PC-3 (cell line): ENCODE measurements around the gene ZNF564. TPM values are rescaled to one million over a fixed set of nuclear protein-coding genes. Genes with fewer than 3 reads are reported as not detected.
A peak's percentile ranks its signal among the peaks of the same experiment; 100 is the strongest.

Source experiments
- ATAC-seq: fragments of 200-7000 bp; cut with Tn5 transposase; 2 replicates; pipeline ENCODE4 v1.9.1; 2020; ENCODE audit warnings: mild to moderate bottlenecking, moderate library complexity
- BruUV-seq: library from RNA; stranded (reverse); fragments of 400-500 nt; replicated peaks from 2 replicates; lab custom pipeline; 2021; lab: Mats Ljungman, UMichigan
- CTCF ChIA-PET: fragments of 300-600 bp; sonication (Branson Sonifier 250); formaldehyde crosslinking; loops from one replicate; lab custom pipeline; 2022; ENCODE audit warnings: antibody characterized with exemption; lab: Charles Lee
- POLR2A ChIA-PET: fragments of 300-600 bp; sonication (Branson Sonifier 250); formaldehyde crosslinking; loops from one replicate; lab custom pipeline; 2022; ENCODE audit warnings: antibody characterized with exemption; ENCODE audit not compliant: unreplicated experiment; lab: Charles Lee
- DNase-seq: peaks from one replicate; pipeline ENCODE4 v3.0.0-alpha.2; 2015
- H2AFZ ChIP-seq: fragments of 300-600 bp; sonication (generic); 2 replicates; pipeline ENCODE4 v1.6.0; 2016; ENCODE audit warnings: antibody characterized with exemption, low read length
- H3F3A ChIP-seq: fragments of 300-600 bp; sonication (generic); one replicate; pipeline ENCODE4 v1.6.0; 2017; ENCODE audit warnings: antibody characterized with exemption, low read length, control low read depth, mild to moderate bottlenecking; ENCODE audit not compliant: unreplicated experiment
- H3K27ac ChIP-seq: fragments of 300-600 bp; sonication (generic); 2 replicates; pipeline ENCODE4 v1.5.1; 2016; ENCODE audit warnings: mild to moderate bottlenecking, low read length
- H3K27me3 ChIP-seq: fragments of 300-600 bp; sonication (generic); 2 replicates; pipeline ENCODE4 v1.6.1; 2016; ENCODE audit warnings: low read length, mixed read lengths
- H3K36me3 ChIP-seq: fragments of 300-600 bp; sonication (generic); 2 replicates; pipeline ENCODE4 v1.6.1; 2016; ENCODE audit warnings: low read depth, mixed run types, low read length, mixed read lengths
- H3K4me1 ChIP-seq: fragments of 300-600 bp; sonication (generic); 2 replicates; pipeline ENCODE4 v1.5.1; 2016; ENCODE audit warnings: low read length; ENCODE audit not compliant: insufficient read depth
- H3K4me2 ChIP-seq: fragments of 300-600 bp; sonication (generic); 2 replicates; pipeline ENCODE4 v1.6.0; 2016; ENCODE audit warnings: low read length
- H3K4me3 ChIP-seq: fragments of 300-600 bp; sonication (generic); 2 replicates; pipeline ENCODE4 v1.5.1; 2016; ENCODE audit warnings: mild to moderate bottlenecking, low read length, mixed read lengths
- H3K79me2 ChIP-seq: fragments of 300-600 bp; sonication (generic); 2 replicates; pipeline ENCODE4 v1.6.1; 2017; ENCODE audit warnings: low read length, mixed read lengths
- H3K9ac ChIP-seq: fragments of 300-600 bp; sonication (generic); 2 replicates; pipeline ENCODE4 v1.6.0; 2016; ENCODE audit warnings: mild to moderate bottlenecking, low read length
- H3K9me2 ChIP-seq: fragments of 300-600 bp; sonication (generic); replicated peaks from 2 replicates; pipeline ENCODE4 v1.6.1; 2016; ENCODE audit warnings: mixed run types, low read length, mixed read lengths
- H3K9me3 ChIP-seq: fragments of 300-600 bp; sonication (generic); 2 replicates; pipeline ENCODE4 v1.6.1; 2016; ENCODE audit warnings: low read length, mixed read lengths
- H4K20me1 ChIP-seq: fragments of 300-600 bp; sonication (generic); 2 replicates; pipeline ENCODE4 v1.6.1; 2016; ENCODE audit warnings: low read length, mixed read lengths
- CTCF ChIP-seq: fragments of 300-600 bp; sonication (generic); conservative IDR thresholded peaks from 2 replicates; pipeline ENCODE4 v1.5.1; 2017; ENCODE audit warnings: antibody characterized with exemption, low read depth, mild to moderate bottlenecking, low read length
- EZH2 ChIP-seq: fragments of 300-600 bp; sonication (generic); IDR thresholded peaks from one replicate; pipeline ENCODE4 v1.6.1; 2017; ENCODE audit warnings: antibody characterized with exemption, mild to moderate bottlenecking, low read length; ENCODE audit not compliant: unreplicated experiment
- EZH2phosphoT487 ChIP-seq: fragments of 300-600 bp; sonication (generic); IDR thresholded peaks from 2 replicates; pipeline ENCODE4 v1.6.1; 2018; ENCODE audit warnings: mild to moderate bottlenecking, antibody characterized with exemption, low read length, borderline replicate concordance
- intact Hi-C: fragments of 100-400 bp; cut with micrococcal nuclease; formaldehyde crosslinking; loops from 2 replicates; pipeline ENCODE4 v1.9.0; 2023
- total RNA-seq: library from RNA; depleted of rRNA; stranded (reverse); fragments of >200 nt; gene quantifications from 2 replicates; pipeline ENCODE4 v1.2.3, GENCODE V29; 2014

ZNF564 gene
- total RNA-seq, 1 experiment from 2014 or later = 3.8 TPM

- Histone ChIP-seq H3F3A (no peaks in the 10 kb centered on the region), H3K36me3 (no peaks in the 10 kb centered on the region), H3K27me3 (no peaks in the 10 kb centered on the region), H4K20me1 (no peaks in the 10 kb centered on the region), H3K4me2 (no peak overlapping the region), H3K4me3 (no peak overlapping the region), H3K9me3 (peaks cover 8% of the 10 kb centered on the region; the same call in 1 of the 2 replicates), H2AFZ (no peak overlapping the region), H3K79me2 (no peaks in the 10 kb centered on the region), H3K9ac (no peak overlapping the region), H3K4me1 (no peaks in the 10 kb centered on the region), H3K9me2 (no peaks in the 10 kb centered on the region), H3K27ac (no peak overlapping the region)
- DNase-seq (no peak), ATAC-seq (no peak)
- intact Hi-C loops = no loop called here
- ChIA-PET CTCF (no interaction called here), POLR2A (no interaction called here)
- no peak for TF ChIP-seq EZH2
- TF ChIP-seq CTCF = no peak
- TF ChIP-seq EZH2phosphoT487 = no peak
- no TSS peak for BruUV-seq
Measured at GRCh38 chr19:12496480-12496879, 54.8 kb downstream of the ZNF564 start.

DNA sequence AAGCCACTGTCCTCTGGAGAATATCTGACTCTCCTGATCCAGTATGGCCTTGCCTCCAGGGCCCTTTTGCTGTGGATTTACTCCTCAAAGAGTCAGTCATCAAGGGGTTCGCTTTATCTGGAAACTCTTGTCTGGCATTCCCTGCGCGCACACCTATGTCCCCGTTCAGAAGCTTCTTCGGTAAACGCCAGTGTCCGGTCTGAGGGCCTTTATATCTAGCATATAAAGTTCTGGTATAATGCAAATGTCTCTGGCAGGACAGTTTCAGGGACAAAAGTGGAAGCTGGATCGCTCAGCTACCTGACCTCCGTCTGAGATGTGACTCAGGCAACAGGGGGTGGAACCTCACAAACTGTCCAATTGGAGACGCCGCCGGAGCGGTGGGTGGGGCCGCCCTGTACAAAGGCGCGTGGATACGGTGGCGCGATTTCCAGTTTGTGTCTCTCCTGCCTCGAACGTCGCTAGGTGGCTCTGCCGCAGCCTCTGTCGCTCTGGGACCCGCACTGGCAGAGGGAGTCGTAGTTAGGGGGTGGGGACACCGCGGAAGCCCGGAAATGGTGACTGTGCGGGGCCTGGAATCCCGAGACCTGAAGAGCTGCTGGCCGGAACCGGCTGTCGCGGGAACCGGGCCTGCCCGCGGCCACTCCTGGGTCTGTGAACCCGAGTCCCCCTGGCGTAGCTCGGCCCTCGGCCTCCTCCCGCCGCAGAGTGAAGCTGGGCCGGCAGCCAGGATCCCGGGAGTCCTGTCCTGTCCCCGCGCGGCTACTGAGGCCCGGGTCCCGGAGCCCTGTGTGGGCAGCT lies 56.1 kb downstream of the ZNF564 start:
- POLR2A ChIA-PET = no interaction called here
- H3K27ac ChIP-seq = no peak overlapping the region
- H4K20me1 ChIP-seq = no peaks in the 10 kb centered on the region
- peak overlapping the region; percentile 62 for H3K4me3 ChIP-seq
- H3K4me2 ChIP-seq = peak overlapping the region; percentile 75
- peak overlapping the region; percentile 85 for H2AFZ ChIP-seq
- H3F3A ChIP-seq = no peaks in the 10 kb centered on the region
- peaks cover 8% of the 10 kb centered on the region; the same call in 1 of the 2 replicates for H3K9me3 ChIP-seq
- peak; percentile 54 for TF ChIP-seq CTCF
- no peak for TF ChIP-seq EZH2
- peak; percentile 97 for ATAC-seq
- no peaks in the 10 kb centered on the region for H3K27me3 ChIP-seq
- intact Hi-C loops = loop anchor here (2.0 kb wide), 1 partner anchor 56 kb away; the partner anchor contains the start of gene ZNF564
- peak; percentile 85 for DNase-seq
- no peaks in the 10 kb centered on the region for H3K4me1 ChIP-seq
- no peaks in the 10 kb centered on the region for H3K9me2 ChIP-seq
- BruUV-seq = TSS peak; percentile 39
- no peaks in the 10 kb centered on the region for H3K36me3 ChIP-seq
- H3K9ac ChIP-seq = peak overlapping the region; percentile 52
- no peaks in the 10 kb centered on the region for H3K79me2 ChIP-seq
- CTCF ChIA-PET = no interaction called here
